ENCODE data around the gene RBMS1.
A peak's percentile ranks its signal among the peaks of the same experiment; 100 is the strongest.

Gene RBMS1

DNA sequence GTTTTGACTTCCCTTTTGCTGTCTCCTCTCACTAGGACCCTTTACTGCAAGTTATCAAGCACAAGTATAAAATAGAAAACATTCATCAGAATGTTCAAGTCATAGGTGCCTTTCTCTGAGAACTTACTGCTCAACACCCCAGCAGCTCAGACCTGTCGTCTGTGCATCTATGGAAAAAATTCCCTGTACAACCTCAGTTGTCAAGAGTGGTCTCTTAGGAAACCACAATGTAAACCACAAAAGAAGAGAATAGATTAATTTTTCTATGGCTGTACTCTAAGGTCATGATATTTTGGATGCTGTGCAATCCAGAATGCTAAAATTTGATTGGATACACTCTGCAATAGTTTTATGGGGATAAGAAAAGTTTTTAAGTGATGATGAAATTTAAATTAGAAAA is 84.1 kb downstream of the RBMS1 start:
- POLR2A ChIA-PET = no interaction called here
- CTCF ChIA-PET = no interaction called here
- TF ChIP-seq, protein P1, sequence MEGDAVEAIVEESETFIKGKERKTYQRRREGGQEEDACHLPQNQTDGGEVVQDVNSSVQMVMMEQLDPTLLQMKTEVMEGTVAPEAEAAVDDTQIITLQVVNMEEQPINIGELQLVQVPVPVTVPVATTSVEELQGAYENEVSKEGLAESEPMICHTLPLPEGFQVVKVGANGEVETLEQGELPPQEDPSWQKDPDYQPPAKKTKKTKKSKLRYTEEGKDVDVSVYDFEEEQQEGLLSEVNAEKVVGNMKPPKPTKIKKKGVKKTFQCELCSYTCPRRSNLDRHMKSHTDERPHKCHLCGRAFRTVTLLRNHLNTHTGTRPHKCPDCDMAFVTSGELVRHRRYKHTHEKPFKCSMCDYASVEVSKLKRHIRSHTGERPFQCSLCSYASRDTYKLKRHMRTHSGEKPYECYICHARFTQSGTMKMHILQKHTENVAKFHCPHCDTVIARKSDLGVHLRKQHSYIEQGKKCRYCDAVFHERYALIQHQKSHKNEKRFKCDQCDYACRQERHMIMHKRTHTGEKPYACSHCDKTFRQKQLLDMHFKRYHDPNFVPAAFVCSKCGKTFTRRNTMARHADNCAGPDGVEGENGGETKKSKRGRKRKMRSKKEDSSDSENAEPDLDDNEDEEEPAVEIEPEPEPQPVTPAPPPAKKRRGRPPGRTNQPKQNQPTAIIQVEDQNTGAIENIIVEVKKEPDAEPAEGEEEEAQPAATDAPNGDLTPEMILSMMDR (IDR thresholded peaks at IDR 0.05; ENCODE audit: control extremely low read depth, extremely low read depth, low read depth, missing control alignments) = no peak
- no peak for DNase-seq (ENCODE audit: extremely low spot score)

DNA sequence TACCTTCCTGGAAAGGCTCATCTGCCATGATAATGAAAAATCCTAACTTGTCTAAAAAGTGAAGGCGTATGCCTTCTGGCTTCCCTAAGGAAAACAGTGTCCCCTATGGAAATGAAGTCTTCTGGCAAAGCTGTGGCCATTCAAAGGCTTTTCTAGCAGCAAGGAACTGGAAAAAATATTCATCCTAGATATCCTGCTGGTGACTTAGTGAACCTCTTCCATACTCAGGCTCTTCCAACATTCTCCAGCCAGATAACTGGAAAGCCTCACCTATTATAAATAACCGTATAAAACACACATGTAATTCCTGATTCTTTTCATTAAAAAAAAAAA is 84.7 kb downstream of the RBMS1 start:
- ChIA-PET CTCF (no interaction called here), POLR2A (no interaction called here)
- TF ChIP-seq, protein P1 (IDR thresholded peaks at IDR 0.05; ENCODE audit: control extremely low read depth, extremely low read depth, low read depth, missing control alignments) = no peak
- DNase-seq (ENCODE audit: extremely low spot score) = no peak

DNA sequence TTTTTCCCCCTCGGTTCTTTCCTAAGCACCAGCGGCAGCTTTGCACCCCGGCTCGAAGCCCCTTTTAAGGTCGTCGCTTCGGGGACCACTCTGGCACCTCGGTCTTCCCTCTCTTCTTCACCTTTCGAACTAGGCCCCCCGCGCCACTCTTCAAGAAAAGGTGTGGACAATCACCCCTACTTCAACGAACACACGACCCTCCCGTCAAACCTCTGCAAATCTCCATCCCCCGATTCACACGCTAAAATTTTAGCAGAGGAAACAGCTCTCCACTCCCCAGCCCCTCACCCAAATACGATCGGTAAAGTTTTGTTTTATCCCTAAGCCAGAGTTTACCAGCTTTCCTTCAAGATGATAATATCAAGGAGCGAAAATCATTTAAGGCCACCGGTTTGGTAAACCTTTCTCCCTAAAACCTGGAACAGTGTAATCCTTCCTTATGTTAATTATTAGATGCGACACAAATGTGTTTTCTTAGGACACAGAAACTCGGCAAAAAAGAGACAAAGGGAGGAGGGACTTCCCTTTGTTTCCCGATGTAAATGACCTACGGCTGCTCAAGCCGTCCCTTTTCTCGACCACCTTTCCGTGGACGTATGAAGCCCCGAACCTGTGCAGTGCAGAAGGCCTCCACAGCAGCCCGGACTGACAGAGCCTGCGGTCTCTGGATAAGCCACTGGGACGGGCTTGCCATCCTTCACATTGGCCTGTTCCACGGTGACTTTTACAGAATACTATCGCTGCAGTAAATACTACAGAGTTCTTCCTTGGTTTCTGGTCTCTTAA is 85.2 kb downstream of the RBMS1 start:
- TF ChIP-seq, protein P1 (IDR thresholded peaks at IDR 0.05; ENCODE audit: control extremely low read depth, extremely low read depth, low read depth, missing control alignments) = no peak
- no peak for DNase-seq (ENCODE audit: extremely low spot score)
- POLR2A ChIA-PET = no interaction called here
- CTCF ChIA-PET = no interaction called here

DNA sequence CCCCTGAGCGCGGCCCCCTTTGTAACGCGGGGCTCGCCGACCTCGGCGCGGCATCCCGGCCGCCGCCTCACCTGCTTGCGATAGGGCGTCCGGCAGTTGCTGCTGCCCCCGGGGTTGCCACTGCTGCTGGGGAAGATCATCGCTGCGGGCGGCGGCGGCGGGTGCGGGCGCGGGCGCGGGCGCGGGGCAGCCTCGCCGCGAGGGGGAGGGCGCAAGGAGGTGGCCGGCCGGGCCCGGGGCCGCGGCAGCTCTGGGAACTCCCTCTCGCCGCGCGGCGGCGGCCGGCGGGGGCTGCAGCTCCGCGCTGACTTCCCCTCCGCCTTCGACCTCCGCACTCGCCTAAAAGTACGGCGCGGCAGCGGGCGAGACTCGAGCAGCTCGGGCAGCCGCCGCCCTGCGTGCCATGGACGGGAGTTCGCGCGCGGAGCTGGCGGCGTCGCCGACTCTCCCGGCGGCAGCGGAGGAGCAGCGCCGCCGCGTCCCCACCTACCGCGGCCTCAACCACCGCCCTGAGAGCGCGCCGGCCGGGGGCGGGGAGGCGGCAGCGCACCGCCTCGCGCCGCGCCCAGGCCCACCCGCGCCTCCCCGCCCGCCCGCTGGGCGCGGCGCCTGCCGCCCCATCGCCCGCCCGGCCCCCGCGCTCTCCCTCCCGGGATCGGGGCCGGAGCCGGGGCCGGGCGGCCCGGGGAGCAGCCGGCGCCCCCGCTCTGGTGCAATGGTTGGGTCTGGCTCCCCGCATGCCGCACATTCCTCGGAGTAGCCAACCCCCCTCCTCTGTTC is 86.0 kb downstream of the RBMS1 start:
- ChIA-PET POLR2A (no interaction called here), CTCF (no interaction called here)
- DNase-seq (ENCODE audit: extremely low spot score) = peak; percentile 29
- TF ChIP-seq, protein P1 (IDR thresholded peaks at IDR 0.05; ENCODE audit: control extremely low read depth, extremely low read depth, low read depth, missing control alignments) = no peak

DNA sequence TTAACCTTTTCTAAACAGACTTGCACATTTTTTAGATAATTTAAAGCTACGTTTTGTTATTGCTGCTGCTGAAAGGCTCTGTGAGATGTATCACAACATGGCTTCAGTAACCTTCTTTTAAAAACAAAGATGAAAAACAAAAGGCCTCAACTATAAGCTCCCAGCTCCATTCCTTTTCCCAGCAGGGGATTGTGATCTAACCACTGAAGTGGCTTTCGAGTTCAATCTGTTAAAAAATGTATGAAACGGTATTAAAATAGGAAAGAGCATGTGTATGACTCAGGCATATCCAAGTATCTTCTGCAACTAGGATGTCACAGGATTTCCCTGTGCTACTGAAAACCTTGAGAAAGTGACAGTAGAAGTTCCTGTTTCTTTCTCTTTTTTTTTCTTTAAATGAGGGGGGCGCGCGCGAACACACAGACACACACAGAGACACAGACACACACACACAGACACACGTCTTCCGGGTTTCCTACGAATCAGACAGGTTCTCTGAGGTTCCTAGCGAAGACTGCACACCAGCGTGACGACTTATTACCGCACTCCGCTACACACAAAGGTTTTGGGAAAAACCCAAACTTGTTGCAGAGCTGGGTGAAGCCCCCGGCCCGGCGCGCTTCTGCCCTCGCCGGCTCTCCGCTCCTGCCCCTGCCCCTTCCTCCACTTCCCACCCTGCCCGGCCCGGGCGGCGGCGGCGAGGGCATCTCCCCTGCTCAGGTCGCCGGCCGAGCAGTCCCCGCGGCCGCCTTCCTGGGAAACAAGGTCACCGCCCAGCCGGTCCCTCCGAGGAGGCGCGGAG is 86.8 kb downstream of the RBMS1 start:
- peak; percentile 28 for DNase-seq (ENCODE audit: extremely low spot score)
- POLR2A ChIA-PET = no interaction called here
- CTCF ChIA-PET = no interaction called here
- TF ChIP-seq, protein P1 (IDR thresholded peaks at IDR 0.05; ENCODE audit: control extremely low read depth, extremely low read depth, low read depth, missing control alignments) = no peak

DNA sequence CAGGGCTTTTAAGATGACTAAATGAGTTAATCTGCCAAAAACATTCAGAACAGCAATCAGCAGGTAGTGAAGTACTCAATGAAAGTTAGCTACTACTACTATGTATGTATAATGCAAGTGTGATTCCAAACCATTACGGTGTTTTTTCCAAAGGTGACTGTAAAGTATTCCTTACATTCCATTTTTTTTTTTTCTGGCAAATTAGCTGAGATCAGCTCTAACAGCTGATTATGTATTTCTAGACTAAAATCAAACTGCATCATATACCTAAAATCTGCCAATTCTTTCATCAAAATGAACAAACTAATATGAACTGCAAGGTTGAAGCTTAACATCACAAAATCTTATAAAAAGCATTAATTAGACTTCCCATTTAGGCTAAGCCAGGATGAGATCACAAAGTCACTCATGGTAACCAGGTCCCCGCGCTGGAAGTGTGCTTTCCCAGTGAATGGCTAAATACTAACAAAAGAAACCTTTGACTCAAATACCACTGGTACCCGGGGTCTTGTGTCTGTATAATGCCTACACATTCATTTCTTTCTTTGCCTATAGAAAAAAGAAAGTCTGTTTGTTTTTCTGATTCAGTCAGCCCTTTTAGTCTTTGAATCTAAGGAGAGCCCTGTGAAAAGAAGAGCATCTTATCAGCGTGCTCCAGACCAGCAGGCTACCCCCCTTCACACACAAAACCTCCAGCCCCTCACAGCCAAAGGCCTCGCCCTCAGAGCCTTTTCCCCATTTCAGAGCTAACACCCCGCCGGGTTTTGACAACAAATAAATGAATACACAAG is 88.3 kb downstream of the RBMS1 start:
- no peak for DNase-seq (ENCODE audit: extremely low spot score)
- ChIA-PET CTCF (interaction anchor here (1.3 kb wide), 1 partner anchor 16 kb away, joined by 3 read pairs; no protein-coding TSS in a partner anchor), POLR2A (no interaction called here)
- TF ChIP-seq, protein P1 (IDR thresholded peaks at IDR 0.05; ENCODE audit: control extremely low read depth, extremely low read depth, low read depth, missing control alignments) = no peak

All from GM10248 (cell line).